GM21723 (cell line): ENCODE results near the gene WWOX.
"Not testable (repeated sequence)": the region's sequence is repeated elsewhere in the genome, so short reads cannot be mapped to it uniquely, and the experiment has no call there.

Experiments
- ATAC-seq: cut with Tn5 transposase; IDR thresholded peaks from one replicate; pipeline ENCODE4 v1.9.1; 2021; ENCODE audit warnings: mild to moderate bottlenecking, moderate library complexity; ENCODE audit not compliant: unreplicated experiment

WWOX gene

DNA sequence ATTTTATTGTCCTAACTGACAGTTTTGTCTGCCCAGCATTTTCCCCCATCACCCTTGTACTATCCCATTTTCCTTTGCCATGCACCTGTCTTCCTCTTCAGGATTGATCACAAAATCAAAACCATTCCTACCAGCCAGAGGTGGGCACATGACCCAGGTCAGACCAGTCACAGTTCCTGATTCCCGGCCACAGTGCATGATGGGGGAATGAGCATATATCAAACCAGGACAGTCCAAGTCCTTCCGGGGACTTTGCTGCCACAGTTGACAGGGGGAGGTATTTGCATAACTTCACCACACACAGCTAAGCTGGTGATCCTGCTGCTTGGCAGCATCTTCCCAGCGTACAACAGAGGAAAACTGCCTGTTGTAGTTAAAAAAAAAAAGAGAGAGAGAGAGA, 493.9 kb downstream of the WWOX start:
- no peak for ATAC-seq

DNA sequence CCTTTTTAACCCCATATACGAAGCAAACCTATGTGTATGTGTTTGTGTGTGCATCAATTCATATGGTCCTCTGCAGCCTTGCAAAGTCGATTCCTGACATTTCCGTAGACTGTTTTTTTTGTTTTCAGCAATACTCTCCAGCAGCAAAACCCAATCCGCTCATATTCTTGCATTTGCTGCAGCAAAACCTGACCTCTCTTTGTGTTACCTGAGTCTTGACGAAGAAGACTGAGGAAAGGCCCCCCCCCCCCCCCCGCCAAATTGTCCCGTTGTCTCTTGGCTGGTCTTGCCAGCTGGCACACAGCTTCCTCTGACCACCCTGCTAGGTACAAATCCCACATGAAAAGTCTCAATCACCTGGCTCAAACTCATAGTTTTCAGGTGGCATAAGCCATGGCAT, 494.7 kb downstream of the WWOX start:
- ATAC-seq: no peak

DNA sequence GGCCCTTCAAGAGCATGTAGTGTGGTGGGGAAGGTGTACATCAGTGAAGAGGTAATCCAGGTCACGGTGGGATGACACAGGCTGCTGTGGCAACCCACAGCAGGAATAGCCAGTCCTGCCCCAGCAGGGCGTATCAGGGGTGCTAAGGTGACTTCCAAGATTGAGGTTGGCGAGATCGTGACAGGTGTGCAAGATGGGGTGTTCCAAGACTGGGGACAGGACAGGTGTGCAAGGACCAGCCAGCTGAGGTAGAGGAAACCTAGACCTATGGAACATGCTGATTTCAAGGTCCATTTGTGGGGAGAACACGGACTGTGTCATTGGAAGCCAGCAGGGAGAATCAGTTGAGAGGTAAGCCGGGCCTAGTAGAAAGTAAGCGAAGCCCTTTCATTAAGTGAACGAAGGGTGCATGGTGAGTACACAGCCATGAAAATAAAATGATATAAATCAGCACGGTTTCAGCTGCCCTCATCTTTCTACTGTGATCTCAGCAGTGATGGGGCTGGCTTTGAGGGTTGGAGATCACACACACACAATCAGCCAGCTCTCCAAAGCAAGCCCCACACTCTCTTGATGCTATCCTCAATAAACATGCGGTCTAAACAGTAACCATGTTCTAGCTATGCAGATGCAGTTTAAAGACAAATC, 497.0 kb downstream of the WWOX start:
- ATAC-seq: no peak

DNA sequence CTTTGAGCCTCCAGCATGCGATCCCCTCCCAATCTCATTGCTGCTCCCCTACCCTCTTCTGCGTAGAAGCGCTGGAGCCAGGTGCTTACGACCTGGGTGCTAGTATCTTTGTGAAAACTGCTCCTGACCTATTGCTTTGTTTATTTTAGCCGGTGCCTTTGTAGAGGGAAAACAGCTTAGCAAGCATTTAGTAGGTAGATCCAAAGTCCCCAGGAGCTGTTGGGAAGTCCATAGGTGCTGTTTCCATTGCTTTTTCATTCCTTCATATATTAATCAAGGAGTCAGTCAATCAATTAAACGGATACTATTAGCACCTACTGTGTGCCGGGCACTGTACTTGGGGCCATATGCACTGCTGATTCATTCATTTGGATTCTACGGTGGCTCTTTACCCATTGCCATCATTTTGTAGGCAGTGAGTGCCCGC, 497.6 kb downstream of the WWOX start:
- ATAC-seq: no peak

DNA sequence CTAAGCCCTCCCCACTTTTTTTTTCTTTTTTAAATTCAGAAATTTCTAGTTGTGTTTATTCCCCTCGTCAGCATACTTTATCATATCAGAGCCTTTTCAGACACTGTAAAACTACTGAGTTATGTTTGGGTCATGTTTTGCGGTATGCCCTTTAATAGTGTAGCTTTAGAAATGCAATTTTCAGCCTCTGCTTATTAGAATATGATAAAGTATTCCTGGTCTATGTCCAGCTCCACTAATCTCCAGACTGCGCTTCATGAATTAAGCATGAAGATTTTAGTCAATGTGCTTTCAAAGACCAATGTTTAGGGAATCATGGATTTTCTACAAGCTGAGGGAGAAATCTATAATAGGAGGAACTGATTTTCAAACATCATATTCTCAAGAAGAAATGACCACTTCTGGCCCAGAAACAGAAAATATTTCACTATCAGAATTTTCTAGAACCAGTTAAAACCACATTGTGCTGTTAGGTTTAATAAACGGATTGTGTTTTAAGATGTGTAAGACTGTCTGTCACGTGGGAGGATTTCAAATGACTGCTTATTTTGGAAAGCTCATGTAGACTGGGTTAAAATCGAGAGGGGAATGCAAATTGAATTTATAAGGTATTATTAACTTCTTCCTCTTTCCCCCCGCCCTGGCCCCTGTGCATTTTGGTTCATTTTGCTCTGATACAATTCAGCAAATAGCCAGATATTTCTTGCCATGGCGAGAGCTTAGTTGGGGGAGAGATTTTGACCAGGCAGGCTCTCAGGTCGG, 498.5 kb downstream of the WWOX start:
- ATAC-seq: no peak

DNA sequence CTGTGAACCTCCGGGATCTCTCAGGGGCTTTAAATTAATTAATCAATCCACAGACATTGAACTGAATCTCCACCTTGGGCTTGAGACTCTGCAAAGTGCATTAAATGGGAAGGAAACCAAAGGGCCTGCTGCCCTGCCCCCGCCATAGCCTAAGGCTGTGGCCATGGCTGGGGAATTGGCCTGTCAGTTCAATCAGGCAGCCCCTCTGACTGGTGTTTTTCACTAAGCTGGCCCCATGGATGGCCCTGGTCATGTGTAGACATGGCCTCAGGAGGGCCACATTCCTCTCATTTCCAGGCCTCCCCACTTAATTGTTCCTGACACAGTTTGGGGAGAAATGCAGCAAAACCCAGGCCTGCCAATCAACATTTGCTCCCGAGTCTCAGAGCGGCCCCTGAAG, 499.8 kb downstream of the WWOX start:
- ATAC-seq: no peak

DNA sequence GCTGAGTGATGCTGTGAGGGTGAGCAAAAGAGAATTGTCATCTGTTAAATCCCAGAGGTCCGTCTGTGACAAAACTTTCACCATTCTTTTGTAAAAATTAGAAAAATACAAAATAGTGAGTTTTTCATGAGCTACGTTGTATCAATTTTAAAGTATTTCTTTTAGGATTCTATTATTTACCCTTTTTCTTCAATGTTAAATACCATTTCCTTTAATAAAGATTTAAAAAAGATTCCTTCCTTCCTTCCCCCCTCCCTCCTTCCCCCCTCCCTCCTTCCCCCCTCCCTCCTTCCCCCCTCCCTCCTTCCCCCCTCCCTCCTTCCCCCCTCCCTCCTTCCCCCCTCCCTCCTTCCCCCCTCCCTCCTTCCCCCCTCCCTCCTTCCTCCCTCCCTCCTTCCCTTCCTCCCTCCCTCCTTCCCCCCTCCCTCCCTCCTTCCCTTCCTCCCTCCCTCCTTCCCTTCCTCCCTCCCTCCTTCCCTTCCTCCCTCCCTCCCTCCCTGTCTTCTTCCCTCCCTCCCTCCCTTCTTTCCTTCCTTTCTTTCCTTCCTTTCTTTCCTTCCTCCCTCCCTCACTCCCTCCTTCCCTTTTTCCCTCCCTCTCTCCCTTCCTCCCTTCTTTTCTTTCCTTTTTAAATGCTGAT, 505.1 kb downstream of the WWOX start:
- not testable (repeated sequence) for ATAC-seq

DNA sequence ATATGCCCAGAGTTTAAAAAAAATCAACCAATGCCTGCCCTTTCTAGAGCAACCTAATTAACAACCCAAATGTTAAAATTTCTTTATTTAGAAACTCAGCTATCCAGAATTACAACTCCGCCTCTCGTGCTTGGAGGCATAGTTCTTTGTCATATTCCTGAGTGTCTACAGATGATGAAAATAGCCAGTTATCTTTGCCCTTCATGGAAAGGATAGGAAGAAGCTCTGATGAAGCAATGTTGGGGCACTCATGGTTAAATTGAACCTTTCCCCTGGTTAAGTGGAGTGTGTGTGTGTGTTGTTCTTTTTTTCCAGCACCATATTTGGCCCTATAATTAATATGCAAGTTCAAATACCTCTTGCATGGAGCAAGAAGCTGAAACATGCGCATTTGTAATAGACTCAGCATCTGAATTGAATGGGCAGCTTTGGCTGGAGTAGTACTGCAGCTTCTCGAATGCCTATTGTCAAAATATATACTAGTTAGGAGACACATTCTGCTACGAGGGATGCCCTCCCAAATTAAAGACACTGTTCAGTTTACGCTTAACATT, 506.2 kb downstream of the WWOX start:
- ATAC-seq: no peak

DNA sequence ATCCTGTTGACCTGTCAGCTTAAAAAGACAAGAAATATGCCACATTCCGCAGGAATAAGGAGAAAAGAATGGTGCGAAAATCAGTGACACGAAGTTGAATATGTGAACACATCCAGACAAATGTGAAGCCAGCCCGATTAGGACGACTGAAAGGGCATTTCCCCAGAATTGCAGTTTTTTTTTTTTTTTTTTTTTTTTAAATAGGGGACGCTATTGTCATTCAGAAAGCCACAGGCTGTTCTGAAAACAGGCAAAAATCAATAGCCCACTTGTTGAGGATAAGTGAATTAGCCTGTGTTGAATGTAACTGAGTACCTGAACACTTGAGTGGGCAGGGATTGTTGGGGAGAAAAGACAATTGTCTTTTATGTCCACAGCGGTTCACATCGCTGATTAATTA, 507.1 kb downstream of the WWOX start:
- ATAC-seq: no peak

DNA sequence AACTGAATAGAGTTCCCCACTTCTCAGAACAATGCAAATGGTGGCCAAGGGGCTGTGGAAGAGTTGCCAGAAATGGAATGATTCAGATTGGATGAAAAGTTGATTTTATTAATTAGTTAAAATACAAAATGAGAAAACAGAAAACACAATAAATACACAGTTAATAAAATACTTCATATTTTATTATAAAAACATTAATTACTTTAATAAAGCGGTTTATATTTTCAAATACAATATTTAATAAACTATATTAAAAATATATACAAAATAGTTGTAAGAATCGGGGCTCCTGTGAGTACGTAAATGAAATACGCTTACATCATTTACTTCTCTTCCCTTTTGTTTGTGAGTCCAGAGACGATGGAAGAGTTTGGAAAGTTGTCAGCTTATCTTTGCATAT, 507.6 kb downstream of the WWOX start:
- no peak for ATAC-seq

DNA sequence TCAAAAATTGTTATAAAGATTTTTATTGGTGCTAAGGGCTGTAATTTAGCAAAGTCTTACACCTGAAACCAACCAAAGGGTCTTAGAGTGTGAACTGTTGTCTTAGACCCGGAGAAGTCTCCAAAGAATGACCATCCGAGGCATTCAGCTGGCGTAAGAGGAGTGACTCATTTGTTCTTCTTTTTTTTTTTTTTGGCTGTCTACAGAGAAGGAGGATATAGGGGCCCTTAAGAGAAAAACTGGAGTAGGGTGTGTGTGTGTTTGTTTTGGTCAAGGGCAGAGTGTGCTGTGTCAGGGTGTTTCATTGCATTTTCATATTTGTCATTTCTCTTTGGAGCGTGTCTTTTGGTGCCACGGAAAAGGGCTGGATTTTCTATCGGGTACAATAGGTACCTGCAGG, 508.0 kb downstream of the WWOX start:
- ATAC-seq: no peak

DNA sequence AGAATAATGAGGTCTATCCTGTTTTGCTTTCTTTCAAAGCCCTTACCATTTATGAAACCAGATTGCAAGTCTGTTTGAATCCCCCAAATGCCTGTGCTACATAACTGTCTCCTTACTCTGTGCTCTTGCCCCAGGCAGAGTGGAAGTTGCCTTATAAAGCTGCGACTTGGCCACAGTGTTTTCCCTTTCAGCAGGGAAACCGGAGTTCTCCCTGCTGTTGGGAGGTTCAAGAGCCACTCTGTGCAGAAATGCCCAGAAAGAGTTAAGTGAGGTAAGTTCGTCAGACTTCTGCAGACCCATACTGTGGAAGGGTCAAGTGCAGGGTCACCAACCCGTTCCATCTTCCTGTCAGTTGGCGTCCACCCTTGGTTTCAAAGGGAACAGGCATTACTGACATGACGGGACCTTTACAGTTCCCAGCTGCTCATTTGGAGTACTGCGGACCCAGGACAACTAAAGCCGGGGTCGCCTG, 508.9 kb downstream of the WWOX start:
- no peak for ATAC-seq

DNA sequence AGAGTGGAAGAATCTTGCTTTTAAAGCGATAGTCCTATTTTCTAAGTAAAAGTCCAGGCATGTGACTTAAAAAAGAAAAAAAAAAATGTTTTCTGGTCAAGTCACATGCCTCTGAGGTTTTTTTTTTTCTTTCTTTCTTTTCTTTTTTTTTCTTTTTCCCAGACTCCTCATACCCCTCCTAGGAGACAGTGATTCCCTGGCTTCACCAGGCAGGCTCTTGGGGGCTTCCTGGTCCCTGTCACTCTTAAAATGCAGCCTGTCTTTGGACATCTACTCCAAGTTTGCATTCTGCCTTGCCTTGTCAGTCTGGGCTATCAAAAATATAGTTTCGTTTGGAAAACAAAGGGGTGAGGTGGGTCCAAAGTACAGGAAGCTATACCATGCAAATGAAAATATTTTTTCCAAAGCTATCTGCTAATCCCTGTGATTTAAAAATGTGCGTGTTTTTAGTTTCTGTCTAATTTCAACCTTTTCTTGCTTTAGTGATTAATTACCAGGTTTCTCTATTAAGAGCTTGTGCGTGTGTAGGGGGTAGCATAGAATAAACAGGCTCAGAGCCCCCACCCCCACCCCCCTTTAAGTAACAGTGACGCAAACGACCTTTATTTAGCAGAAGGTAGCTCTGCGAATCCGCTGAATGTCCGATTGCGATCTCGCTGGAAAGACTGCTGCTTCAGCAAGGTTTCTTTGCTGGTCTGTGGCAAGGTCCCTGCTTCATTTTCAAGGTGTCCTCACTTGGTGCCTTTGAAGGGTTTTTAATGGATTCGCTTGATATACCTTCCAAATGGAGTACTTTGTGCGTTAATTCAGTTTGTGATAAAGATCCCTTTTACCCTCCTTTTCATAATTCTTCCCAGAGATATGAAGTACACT, 510.2 kb downstream of the WWOX start:
- no peak for ATAC-seq

DNA sequence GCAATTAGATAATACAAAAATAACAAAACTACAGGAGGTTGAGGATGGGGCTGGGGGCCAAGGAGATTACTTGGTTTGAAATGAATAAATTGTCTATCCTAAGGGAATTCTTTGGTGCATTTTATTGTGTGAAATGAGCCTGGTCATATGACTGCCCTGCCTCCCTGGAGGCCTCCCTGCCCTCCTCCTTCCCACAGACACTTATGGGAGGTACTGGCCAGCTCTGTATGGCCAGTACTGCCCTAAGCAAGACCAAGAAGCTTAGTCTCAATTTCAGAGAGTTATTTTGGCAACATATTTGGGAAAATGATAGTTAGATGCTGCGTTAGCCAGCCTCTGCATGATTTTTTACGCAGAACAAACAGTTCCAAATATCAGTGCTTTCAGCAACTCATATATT, 511.9 kb downstream of the WWOX start:
- ATAC-seq: no peak

DNA sequence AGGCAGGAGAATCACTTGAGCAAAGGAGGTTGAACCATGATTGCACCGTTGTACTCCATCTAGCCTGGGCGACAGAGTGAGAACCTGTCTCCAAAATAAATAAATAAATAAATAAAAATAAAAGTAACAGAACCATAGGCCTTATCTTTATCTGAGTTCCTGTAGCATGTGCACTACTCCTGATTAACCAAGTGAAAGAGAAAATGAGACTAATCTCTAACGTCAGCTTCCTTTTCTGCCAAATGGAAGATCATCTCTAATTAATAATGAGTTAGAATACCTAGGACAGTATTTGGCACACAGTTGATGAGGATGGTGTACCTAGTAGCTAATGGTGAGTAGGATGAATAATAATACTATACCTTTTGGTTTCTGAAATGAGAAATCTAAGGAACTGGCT, 520.4 kb downstream of the WWOX start:
- no peak for ATAC-seq

DNA sequence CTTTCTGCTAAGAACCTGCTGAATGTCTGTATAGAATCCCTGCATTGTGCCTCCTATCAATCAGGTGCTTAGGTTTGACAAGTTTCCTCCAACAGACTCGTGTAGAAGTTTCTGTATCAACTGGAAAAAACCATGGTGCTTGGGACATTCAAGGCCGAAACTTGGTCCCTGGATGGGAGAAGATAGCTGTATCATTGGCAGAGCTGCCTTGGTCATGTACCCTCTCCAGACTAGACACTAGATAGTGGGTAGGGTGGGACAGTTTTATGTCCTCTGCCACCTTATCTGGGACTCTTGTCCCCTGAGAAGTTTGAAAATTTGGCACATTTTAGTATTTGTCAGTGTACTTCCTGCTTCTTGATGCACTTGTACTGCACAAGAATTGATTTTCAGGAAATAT, 520.8 kb downstream of the WWOX start:
- no peak for ATAC-seq

DNA sequence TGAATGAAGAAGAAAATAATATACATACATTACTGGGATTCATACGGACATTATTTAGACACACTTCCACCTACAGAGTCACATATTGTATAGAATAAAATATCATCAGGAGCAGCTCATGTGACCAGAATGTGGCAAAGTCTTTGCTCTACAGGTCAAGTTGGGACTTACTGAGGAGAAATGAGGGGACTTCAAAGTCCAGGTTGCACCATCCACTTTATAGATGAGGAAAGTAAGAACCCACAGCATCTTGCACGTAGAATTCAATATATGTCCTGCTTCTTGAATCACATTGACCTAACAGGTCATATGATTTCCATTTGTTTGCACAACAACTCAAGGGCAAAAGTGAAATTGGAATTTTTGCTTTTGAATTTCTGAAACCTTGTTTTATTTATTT, 524.3 kb downstream of the WWOX start:
- ATAC-seq: no peak

DNA sequence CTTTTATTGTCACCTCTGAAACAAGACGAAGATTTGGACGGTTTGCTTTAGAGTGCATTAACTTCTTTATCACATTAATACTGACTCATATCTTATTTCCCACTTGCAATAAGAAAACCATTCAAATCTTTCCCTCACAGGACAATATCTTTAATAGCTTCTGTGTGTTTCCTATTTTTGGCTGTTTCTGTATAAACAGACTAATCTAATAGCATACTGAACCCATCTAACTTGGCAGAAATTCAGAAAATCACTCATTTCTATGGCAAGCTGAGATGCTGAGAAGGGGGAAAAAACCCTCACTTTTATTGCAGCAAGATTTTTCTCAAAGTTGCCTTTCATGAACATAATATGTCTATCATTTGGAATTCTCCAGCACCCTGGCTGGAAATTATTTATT, 524.9 kb downstream of the WWOX start:
- no peak for ATAC-seq

DNA sequence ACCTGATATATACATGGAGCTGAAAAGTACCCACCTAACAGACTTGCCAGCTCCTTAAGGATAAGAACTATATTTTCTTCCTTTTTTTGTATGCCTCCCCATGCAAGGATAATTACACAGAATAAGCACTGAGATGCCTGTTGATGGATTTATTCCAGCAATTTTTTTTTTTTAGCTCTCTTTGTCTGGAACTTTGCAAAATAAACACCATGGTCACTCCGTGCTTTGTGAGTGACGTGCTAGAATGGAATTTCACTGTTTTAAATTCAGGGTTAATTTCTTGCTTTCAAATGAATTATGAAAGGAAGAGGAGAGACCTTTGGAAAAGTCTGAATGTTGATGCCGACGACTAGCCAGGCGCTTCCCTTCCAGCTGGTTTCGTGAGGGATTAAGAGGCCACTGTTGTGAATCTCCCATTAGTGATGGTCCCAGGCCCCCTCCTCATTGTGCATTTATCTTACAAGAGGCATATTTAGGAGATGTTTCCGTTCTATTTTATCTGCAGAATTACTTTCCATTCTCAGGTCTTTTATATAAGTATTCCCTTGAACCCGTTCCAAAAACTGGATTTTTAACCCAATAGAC, 529.1 kb downstream of the WWOX start:
- no peak for ATAC-seq

DNA sequence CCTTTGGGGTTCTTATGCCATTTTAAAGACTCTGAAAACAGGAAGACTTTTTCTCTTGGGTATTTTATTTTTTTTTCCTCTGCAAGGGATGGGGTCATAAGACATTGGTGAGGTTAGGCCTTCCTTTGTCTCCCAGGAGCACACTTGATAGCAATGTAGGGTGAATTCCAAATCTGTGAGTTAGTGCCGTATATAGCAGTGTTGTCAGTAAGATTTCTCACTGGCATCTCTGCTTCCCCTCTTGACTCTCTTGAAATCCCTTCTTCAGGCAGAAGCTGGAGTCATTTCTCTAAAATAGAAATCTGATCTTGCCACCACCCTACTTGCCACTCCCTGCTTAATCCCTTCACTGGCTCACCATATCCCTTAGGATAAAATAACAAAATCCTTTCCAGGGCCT, 529.7 kb downstream of the WWOX start:
- no peak for ATAC-seq

DNA sequence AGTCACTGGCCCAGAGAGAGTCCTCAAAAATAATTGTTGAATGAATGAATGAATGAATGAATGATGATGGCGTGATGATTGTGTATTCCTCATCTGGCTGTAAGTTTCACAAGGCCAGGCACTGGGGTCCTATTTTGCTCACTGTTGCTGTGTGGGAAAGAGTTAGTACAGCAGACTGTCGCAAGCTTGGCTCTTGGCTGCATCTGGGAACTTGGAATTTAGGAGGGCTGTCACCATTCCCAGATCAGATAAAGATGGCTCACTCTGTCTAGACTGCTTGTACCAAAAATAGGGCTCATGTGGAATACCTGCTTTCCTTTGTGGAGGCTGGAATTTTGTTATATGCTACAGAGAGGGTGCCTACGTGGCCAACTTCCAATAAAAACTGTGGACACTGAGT, 530.6 kb downstream of the WWOX start:
- no peak for ATAC-seq
